IPS-18c (cell line): ENCODE results near the gene SH3BP2.

Experiments
- H3K4me3 ChIP-seq: 2 replicates; pipeline ENCODE4 v1.7.0; 2013; ENCODE audit warnings: low read depth, mild to moderate bottlenecking, low read length, moderate library complexity; ENCODE audit not compliant: insufficient read depth
- H3K9me3 ChIP-seq: one replicate; pipeline ENCODE4 v1.6.1; 2013; ENCODE audit warnings: mild to moderate bottlenecking, low read length, moderate library complexity; ENCODE audit not compliant: control insufficient read depth, insufficient read depth

SH3BP2 gene

DNA sequence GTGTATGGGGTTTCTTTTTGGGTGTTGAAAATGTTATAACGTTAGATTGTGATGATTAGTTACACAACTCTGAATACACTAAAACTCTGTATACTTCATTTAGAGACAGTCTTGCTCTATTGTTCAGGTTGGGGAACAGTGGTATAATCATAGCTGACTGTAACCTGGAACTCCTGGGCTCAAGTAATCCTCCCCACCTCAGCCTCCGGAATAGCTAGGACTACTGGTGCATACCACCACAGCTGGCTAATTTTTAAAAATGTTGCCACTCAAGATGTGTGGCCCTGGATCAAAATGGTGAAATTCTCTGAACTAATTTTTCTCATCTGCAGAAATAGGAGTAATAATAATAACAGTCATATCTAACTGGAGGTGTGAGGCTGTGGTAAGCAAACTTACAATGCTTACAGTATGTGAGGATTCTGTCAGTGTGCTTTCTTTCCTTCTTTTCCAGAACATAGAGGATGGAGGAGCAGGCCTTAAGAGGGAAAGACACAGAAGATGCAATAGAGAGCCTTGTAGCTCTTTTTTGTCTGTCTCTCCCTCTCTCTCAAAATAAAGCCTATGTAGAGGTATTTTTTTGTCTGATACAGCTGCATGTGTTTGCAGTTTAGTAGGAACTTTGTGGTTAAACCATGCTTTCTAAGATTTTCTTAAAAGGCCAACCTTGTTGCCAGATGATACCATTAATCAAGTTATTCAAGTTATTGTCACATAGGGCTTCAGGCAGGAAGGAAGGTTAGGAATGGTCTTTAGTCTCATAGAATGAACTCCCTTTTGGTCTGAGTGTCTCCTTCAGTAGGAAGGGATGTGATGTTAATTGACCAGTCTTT, 58.3 kb downstream of the SH3BP2 start:
- H3K4me3 ChIP-seq: no peak overlapping the region
- no peaks in the 10 kb centered on the region for H3K9me3 ChIP-seq

DNA sequence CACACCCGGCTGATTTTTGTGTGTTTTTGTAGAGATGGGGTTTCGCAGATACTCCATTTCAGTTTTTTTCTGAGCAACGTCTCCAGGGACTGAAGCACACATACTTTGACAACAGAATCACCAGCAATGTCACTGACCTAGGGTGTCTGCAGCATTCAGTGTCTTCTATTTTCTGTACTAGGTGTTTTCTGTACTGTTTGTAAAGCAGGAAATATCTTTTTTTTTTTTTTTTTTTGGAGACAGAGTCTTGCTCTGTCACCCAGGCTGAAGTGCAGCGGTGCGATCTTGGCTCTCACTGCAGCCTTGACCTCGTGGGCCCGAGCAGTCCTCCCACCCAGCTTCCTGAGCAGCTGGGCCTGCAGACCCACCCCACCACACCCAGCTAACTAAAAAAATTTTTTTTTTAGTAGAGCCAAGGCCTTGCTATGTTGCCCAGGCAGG, 59.6 kb downstream of the SH3BP2 start:
- H3K4me3 ChIP-seq: no peak overlapping the region
- no peaks in the 10 kb centered on the region for H3K9me3 ChIP-seq

DNA sequence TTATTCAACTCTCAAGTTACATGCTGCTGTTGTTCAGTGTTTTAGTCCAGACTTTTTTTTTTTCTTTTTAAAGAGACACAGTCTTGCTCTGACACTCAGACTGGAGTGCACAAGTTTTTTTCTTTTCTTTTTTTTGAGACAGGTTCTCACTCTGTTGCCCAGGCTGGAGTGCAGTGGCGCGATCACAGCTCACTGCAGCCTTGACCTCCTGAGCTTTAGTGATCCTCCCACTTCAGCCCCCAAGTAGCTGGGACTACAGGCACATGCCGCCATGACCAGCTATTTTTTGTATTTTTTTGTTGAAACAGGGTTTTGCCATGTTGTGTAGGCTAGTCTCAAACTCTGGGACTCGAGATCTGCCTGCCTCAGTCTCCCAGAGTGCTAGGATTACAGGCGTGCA, 62.7 kb downstream of the SH3BP2 start:
- Histone ChIP-seq H3K9me3 (no peaks in the 10 kb centered on the region), H3K4me3 (no peak overlapping the region)

DNA sequence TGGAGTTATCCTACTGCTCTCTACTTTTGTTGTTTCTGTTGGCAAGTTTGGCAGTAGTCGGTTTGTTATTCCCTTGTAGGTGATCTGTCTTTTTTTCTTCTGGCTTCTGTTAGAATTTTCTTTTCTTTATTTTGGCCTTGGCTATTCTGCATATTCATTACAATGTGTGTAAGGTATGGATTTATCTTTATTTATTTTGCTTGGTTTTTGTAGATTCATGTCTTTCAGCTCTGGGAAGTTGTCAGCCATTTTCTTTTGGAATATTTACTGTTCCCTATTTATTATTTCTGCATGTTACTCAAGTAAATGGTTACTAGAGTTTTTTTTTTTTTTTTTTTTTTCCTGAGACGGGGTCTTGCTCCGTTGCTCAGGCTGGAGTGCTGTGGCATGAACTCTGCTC, 63.4 kb downstream of the SH3BP2 start:
- no peak overlapping the region for H3K4me3 ChIP-seq
- H3K9me3 ChIP-seq: no peaks in the 10 kb centered on the region

DNA sequence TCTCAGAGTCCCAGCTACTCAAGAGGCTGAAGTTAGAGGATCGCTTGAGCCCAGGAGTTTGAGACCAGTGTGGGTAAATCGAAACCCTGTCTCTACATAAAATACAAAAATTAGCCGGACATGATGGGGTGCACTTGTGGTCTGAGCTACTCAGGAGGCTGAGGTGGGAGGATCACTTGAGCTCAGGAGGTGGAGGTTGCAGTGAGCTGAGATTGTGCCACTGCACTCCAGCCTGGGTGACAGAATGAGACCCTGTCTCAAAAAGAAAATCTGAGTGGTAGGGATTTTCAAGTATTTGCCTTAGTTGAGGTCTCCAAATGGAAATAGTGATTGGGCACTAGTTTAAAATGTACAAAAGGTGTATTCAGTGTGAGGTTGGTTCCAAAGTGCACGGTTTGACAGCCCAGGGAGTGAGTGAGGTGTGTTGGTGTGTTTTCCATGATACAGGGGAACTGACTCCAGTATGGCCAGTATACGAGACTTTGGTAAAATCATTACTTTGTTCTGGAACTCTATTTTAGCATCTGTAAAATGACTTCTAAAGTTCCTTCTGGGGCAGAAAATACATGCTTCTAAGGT, 64.6 kb downstream of the SH3BP2 start:
- no peaks in the 10 kb centered on the region for H3K9me3 ChIP-seq

DNA sequence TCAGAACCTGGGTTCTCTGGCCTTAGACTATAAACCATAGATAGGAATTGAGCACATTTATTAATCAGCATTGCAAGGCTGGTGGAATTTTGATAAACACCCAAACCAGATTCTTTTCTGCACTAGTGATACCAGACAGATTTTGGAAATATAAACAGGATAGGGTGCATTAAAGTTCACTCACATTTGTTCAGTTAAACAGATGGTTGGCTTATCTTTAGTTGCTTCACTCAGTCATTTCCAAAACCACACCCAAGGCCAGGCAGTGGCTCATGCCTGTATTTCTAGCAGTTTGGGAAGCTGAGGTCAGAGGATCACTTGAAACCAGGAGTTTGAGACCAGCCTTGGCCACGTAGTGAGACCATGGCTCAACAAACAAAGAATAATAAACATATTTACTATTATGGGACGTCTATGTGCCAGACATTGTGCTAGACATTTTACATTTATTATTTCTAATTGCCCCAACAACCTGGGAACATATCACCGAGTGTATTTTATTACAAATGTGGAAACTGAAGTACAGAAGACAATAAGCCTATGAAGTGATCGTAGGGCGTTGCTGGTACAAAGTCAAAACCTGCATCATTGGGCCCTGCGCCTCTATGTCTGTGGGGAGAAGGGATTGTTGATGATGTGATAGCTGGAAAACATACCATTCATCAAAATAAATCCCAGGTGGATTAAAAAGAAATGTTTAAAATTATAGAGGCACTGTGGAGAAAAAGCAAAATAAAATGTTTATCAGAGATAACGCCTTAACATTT, 65.7 kb downstream of the SH3BP2 start:
- H3K4me3 ChIP-seq: no peak overlapping the region
- no peaks in the 10 kb centered on the region for H3K9me3 ChIP-seq

More for the DNA sequence above, 64.6 kb downstream of the SH3BP2 start:
- H3K4me3 ChIP-seq: no peak overlapping the region

DNA sequence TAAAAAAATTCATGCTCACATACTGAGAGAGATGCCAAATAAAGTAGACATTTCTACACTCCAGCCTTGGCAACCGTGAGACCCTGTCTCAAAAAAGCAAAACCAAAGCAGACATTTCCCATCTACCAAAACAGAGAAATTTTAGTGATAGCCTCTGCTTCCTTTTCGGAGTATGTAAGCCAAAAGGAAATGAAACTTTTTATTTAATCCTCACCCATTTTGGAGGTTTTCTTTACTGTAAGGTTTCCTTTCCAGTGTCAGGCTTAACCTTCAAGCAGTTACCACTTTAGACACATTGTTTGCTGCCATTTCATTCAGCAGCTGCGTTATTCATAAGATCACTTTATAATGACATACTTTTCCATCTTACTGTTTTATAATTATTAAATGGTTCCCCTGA, 66.6 kb downstream of the SH3BP2 start:
- H3K9me3 ChIP-seq: no peaks in the 10 kb centered on the region
- no peak overlapping the region for H3K4me3 ChIP-seq

DNA sequence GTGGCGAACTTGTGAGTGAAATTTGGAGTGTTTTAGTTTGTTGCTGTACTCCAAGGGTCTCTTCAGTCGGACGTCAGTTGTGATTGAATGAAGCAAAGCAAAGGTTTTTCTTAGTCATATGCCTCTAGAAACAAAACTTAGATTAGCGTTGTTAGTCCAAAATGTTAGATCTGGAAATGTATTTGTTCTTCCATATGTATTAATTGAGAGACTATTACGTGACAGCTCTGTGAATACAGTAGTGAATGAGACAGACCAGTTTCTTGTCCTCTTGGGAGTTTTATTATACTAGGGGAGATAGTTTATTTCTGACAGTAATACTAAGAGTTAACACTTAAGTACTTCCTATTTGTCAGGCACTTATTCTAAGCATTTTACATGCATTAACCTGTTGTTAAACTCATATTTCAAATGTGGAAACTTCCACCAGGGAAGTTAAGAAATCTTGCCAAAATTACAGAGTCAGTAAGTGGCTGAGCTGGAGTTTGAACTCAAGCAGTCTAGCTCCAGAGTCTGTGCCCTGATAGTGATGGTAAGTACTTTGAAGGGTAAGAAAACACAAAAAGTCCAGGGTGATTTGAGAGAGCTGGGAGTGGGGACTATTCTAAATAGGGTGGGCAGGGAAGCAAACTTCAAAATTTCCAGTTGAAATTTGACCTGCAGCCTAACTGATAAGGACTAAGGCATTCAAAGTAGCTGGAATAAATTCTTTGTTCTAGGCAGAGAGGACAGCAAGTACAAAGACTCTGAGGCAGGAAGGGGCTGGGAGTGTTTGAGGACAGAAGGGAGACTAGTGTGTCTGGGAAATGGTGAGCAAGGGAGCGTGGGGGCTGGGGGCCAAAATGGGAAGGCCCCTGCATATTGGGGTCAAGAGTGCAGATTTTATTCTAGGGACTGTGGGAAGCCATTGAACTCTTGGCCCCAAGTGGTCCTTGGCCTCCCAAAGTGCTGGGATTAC, 67.8 kb downstream of the SH3BP2 start:
- H3K4me3 ChIP-seq: no peak overlapping the region

DNA sequence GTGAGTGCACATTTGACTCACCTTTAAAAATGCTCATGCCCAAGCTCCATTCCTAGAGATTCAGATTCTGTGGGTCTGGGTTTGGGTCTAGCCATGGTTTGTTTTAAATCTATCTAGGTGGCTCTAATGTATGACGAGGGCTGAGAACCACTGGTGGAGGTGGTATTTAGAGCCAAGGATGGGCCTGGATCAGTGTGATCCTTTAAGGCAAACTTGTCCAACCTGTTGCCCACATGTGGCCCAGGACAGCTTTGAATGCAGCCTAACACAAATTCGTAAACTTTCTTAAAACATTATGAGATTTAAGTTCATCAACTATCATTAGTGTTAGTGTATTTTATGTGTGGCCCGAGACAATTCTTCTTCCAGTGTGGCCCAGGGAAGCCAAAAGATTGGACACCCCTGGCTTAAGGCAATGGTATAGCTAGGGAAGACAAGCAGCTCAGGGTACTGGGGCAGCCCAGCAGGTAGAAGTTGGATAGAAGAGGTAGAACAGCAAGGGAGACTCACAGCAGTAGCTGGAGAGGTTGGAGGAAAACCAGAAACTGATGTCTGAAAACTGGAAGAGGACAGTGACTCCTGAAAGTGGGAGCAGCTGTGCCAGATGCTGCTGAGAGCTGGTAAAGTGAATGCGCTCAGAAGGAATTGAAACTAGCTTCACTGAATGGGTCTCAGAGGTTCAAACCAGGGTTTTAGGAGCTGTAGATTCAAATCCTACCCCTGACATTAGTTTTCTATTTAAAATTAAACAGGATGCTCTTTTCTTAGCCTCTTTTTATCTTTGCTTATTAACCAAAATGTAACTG, 68.9 kb downstream of the SH3BP2 start:
- no peaks in the 10 kb centered on the region for H3K9me3 ChIP-seq
- no peak overlapping the region for H3K4me3 ChIP-seq

More for the DNA sequence above, 67.8 kb downstream of the SH3BP2 start:
- H3K9me3 ChIP-seq: no peaks in the 10 kb centered on the region

DNA sequence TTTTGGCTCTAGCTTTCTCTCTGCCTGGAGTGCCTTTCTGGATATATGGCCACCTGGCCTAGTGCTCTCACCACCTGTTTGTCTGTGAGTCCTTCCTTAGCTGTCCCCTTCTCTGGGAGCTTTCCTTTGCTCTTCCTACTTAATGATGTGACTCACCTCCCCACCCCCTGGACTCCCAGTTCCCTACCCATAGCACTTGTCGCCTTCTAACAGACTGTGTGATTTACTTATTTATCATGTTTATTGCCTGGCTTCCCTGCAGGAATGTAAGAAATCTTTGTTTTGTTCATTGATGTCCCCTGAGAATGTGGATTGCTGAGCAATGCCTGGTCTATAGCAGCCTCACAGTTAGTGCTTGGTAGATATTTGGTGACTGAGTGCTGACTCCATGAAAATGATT, 69.6 kb downstream of the SH3BP2 start:
- Histone ChIP-seq H3K9me3 (no peaks in the 10 kb centered on the region), H3K4me3 (no peak overlapping the region)

DNA sequence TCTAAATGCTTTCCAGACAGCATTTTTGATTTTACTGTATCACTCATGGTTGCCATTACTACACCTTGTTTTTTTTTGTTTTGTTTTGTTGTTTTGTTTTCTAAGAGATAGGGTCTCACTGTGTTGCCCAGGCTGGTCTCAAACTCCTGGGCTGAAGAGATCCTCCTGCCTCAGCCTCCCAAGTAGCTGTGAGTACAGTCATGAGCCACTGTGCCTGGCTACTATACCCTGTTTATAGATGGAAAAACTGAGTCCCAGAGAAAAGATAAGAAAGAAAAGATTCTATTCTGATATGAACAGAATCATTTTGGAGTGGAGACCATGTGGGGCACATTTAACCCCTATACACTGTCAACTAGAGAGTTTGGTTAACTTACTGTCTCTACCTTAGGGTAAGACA, 70.8 kb downstream of the SH3BP2 start:
- Histone ChIP-seq H3K4me3 (no peak overlapping the region), H3K9me3 (no peaks in the 10 kb centered on the region)

DNA sequence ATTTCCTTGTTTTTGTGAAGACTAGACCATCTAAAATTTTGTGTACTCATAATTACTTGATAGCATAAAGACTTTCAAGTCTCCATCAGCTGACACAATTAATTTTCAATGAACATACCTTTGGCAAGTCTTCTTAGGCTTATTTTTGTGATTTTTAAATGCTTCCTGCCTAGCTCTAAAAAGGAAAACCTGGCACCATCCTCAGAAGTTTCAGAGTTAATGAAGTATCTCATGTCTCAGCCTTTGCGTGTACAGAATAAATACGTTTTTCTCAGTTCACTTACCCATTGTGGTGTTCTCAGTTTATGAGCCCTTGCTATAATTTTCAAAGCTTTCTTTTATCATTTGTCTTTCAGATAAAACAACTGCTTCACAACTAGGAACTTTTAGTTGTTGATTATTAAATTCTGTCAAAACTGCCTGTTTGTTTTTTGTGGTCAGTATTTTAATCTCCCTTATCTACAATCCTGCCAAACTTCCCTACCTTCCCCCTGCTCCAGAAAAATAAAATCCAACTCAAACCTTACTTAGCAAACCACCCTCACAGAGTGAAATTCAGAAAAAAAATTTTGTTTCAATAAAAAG, 72.4 kb downstream of the SH3BP2 start:
- no peak overlapping the region for H3K4me3 ChIP-seq
- no peaks in the 10 kb centered on the region for H3K9me3 ChIP-seq

DNA sequence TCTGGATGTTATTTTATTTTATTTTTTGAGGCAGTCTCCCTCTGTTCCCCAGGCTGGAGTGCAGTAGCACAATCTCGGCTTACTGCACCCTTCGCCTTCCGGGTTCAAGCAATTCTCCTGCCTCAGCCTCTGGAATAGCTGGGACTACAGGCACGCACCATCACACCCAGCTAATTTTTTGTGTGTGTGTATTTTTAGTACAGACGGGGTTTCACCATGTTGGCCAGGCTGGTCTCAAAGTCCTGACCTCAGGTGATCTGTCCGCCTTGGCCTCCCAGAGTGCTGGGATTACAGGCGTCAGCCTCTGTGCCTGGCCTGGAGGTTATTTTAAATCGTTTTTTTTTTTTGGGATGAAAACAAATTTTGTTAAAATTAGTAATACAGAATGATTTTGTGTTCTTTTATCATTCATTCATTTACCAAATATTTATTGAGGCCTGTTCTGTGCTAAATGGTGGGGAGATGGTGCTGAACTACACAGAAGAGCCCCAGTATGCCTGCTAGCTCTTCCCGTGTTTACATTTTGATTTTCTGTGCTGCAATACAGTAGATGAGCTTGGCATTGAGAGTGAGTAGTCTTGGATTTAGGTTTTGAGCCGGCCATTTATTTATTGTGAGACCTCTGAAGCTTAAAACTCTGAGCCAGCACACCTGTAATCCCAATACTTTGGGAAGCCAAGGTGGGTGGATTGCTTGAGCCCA, 73.4 kb downstream of the SH3BP2 start:
- Histone ChIP-seq H3K9me3 (no peaks in the 10 kb centered on the region), H3K4me3 (no peak overlapping the region)

DNA sequence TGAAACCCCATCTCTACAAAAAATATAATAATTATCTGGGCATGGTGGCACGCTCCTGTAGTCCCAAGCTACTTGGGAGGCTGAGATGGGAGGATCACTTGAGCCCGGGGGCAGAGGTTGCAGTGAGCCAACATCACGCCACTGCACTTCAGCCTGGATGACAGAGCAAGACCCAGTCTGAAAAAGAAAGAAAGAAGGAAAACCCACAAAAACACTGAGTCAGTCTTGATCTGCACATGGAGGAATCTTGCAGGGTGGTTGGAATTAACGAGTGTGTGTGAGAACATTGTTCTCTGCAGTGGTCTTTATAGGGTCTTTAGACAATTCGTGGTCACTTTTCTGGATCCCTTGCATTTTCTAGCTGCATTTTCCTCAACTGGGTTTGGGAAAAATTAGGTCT, 74.0 kb downstream of the SH3BP2 start:
- H3K4me3 ChIP-seq: no peak overlapping the region

DNA sequence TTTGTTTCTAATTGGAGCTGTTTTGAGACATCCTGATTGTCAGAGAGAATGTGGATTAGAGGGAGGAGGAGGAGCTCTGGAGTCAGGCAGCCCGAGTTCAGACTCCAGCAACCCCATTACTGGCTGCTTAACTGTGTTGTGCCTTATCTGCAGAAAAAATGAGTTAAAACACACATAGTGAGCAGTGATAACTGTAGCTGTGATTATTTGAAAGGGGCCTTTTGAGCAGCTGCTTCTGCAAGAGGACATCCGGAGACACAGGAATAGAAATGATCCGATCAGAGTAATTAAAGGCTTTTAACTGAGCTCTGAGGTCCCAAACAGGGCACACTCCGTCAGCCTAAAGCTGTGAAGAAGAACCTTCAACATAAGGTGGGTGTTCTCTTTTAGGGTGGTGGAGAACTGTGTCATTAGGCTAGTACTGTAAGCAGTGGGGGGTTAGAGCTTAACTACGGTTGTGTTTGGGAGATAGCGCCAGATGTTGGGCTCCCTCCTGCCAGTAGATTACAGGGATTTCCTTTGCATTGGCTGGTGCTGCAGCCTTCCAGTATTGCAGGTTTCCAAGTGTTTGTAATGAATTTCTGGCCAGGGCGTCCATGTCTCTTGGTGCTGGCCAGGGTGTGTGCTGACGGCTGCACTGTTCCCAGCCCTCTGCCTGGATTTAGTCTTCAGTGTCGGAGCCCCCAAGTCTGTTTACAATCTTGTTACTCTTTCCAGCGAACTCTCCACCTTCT, 75.0 kb downstream of the SH3BP2 start:
- no peaks in the 10 kb centered on the region for H3K9me3 ChIP-seq
- no peak overlapping the region for H3K4me3 ChIP-seq

More for the DNA sequence above, 74.0 kb downstream of the SH3BP2 start:
- H3K9me3 ChIP-seq: no peaks in the 10 kb centered on the region
